Measurements from ENCODE around the gene VPS52. TPM values are rescaled to one million over a fixed set of nuclear protein-coding genes. Genes with fewer than 3 reads are reported as not detected.
"Not testable (repeated sequence)": the region's sequence is repeated elsewhere in the genome, so short reads cannot be mapped to it uniquely, and the experiment has no call there.

VPS52 gene
- polyA plus RNA-seq, 4 donors, result 23.8 to 60.3 (median 48.0) TPM

DNA sequence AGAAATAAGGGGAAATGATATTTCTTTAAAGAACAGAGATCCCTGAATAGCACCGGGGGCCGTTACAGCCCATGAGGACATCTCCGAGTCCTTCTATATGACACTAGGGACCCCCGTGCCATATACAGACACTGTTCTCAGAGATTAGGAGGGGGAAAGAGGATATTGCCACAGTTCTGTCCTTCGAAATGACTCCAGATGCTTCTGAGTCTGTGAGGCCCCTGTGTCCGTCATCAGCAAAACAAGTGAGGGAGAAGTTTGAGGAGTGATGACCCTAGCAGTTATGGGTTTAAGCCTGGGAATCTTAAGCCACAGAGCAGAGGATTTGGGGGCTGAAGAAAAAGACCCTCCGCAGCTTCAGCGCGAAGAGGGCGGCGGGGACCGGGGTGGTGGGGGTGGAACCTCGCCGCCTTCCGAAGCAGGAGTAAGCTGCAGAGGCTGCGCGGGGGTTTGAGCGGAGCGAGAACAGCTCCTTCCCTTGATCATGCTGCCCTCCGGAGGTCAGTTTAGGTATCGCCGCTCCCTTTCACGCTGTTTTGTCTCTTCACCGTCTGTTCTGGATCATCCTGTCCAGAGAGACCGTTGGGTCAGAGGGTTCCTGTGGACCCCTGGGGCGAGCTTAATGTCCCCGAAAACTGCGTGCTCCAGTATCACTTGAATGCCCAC, 23.6 kb downstream of the VPS52 start:
- Histone ChIP-seq H3K27me3 (ENCODE audit: control insufficient read depth in 3 of 3, insufficient read depth in 3 of 3, low read length in 3 of 3) (peaks cover 0 to 15% (median 0%) of the 10 kb centered on the region in 3 donors), H3K4me1 (ENCODE audit: control insufficient read depth in 3 of 3, insufficient read depth in 2 of 3, low read depth in 1 of 3, low read length in 2 of 3) (peaks cover 3 to 20% (median 3%) of the 10 kb centered on the region in 3 donors), H3K9me3 (ENCODE audit: control insufficient read depth in 2 of 2, insufficient read depth in 1 of 2, low read depth in 1 of 2, low read length in 1 of 2) (no peaks in the 10 kb centered on the region), H3K36me3 (ENCODE audit: control insufficient read depth in 3 of 3, insufficient read depth in 2 of 3, low read depth in 1 of 3, low read length in 3 of 3) (peaks cover 0 to 12% (median 0%) of the 10 kb centered on the region in 3 donors), H3K27ac (ENCODE audit: low read depth in 1 of 3, low read length in 2 of 3) (peak overlapping the region in 2 of 3 donors; percentile 7 to 95), H3K4me3 (ENCODE audit: low read depth in 1 of 3, low read length in 3 of 3) (peak overlapping the region in 2 of 3 donors; percentile 37 to 50)
- WGBS, 3 donors, result 3 to 4% (median 4%) methylated on average over 25 to 28 of the region's 28 CpGs
- no peak for FAIRE-seq
- peak; percentile 89 to 91 for DNase-seq

DNA sequence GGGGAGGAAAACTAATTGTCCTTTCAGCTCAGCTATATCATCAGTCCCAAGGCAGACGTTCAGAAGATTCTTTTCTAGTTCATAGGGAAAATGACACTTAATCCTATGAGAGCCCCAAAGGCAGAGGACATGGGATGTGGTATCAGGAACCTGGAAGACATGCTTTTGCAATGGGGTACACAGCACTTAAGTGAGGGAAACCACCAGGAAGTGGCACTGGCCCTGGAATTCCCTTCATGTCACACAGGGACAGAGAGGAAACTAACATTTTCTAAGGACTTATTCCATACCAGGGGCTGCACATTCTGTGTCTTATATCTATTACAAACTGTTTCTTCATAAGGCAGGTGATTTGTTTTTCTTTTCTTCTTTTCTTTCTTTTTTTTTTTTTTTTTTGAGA, 28.2 kb downstream of the VPS52 start:
- no peak for DNase-seq
- 31 to 51% (median 36%) methylated on average over 1 of the region's 1 CpG for WGBS, 3 donors
- Histone ChIP-seq H3K27ac (ENCODE audit: low read depth in 1 of 3, low read length in 2 of 3) (no peak overlapping the region), H3K4me1 (ENCODE audit: control insufficient read depth in 3 of 3, insufficient read depth in 2 of 3, low read depth in 1 of 3, low read length in 2 of 3) (peaks cover 0 to 5% (median 0%) of the 10 kb centered on the region in 3 donors), H3K4me3 (ENCODE audit: low read depth in 1 of 3, low read length in 3 of 3) (no peak overlapping the region), H3K9me3 (ENCODE audit: control insufficient read depth in 2 of 2, insufficient read depth in 1 of 2, low read depth in 1 of 2, low read length in 1 of 2) (no peaks in the 10 kb centered on the region), H3K36me3 (ENCODE audit: control insufficient read depth in 3 of 3, insufficient read depth in 2 of 3, low read depth in 1 of 3, low read length in 3 of 3) (no peaks in the 10 kb centered on the region), H3K27me3 (ENCODE audit: control insufficient read depth in 3 of 3, insufficient read depth in 3 of 3, low read length in 3 of 3) (peaks cover 0 to 32% (median 0%) of the 10 kb centered on the region in 3 donors)
- FAIRE-seq, result no peak

DNA sequence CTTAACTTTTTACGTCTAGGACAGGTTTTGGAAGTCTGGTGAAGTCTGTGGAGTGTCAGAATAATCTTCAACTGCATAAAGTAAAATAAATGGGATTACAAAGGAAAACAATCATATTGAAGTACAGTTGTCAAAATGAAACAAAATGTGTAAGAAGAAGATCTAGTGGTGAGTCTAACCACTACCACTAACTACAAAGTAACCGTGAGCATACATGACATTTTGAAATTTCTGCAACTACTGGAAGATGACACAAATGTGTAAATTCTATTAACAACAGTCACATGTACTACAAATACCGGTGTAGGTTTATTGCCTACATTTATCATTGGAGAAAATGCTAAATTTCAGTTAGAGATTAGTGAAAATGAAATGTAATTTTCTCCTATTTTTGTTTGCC, 29.7 kb downstream of the VPS52 start:
- Histone ChIP-seq H3K27ac (ENCODE audit: low read depth in 1 of 3, low read length in 2 of 3) (no peak overlapping the region), H3K4me3 (ENCODE audit: low read depth in 1 of 3, low read length in 3 of 3) (no peak overlapping the region), H3K36me3 (ENCODE audit: control insufficient read depth in 3 of 3, insufficient read depth in 2 of 3, low read depth in 1 of 3, low read length in 3 of 3) (no peaks in the 10 kb centered on the region), H3K9me3 (ENCODE audit: control insufficient read depth in 2 of 2, insufficient read depth in 1 of 2, low read depth in 1 of 2, low read length in 1 of 2) (no peaks in the 10 kb centered on the region), H3K4me1 (ENCODE audit: control insufficient read depth in 3 of 3, insufficient read depth in 2 of 3, low read depth in 1 of 3, low read length in 2 of 3) (no peaks in the 10 kb centered on the region), H3K27me3 (ENCODE audit: control insufficient read depth in 3 of 3, insufficient read depth in 3 of 3, low read length in 3 of 3) (peaks cover 0 to 23% (median 0%) of the 10 kb centered on the region in 3 donors)
- FAIRE-seq, result no peak
- no peak for DNase-seq
- WGBS, 3 donors, result 46 to 60% (median 48%) methylated on average over 3 of the region's 3 CpGs

DNA sequence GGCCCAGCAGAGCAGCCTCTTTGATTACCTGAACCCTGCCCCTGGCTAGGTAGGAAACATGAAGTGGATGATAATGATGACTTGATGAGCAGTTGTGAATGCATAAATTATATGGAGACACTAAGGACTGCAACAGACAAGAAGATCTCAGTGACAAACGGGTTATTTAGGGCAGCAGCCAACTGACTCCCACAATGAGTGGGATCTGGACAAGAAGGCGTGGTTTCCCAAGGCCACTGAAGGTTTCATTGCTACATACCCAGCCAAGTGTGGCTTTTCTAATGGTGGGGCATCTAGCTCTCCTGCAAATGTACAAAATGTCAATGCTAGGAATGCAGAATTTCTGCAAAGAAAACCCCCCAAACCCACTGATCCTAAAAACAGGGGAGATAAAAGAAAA, 33.9 kb downstream of the VPS52 start:
- no peak for DNase-seq
- H3K27me3 ChIP-seq (ENCODE audit: control insufficient read depth in 3 of 3, insufficient read depth in 3 of 3, low read length in 3 of 3), result peaks cover 0 to 32% (median 0%) of the 10 kb centered on the region in 3 donors
- H3K4me3 ChIP-seq (ENCODE audit: low read depth in 1 of 3, low read length in 3 of 3), result no peak overlapping the region
- WGBS, 3 donors, result 41 to 59% (median 56%) methylated on average over 2 of the region's 2 CpGs
- no peak for FAIRE-seq
- H3K36me3 ChIP-seq (ENCODE audit: control insufficient read depth in 3 of 3, insufficient read depth in 2 of 3, low read depth in 1 of 3, low read length in 3 of 3), result no peaks in the 10 kb centered on the region
- no peaks in the 10 kb centered on the region for H3K4me1 ChIP-seq (ENCODE audit: control insufficient read depth in 3 of 3, insufficient read depth in 2 of 3, low read depth in 1 of 3, low read length in 2 of 3)
- H3K27ac ChIP-seq (ENCODE audit: low read depth in 1 of 3, low read length in 2 of 3), result no peak overlapping the region
- no peaks in the 10 kb centered on the region for H3K9me3 ChIP-seq (ENCODE audit: control insufficient read depth in 2 of 2, insufficient read depth in 1 of 2, low read depth in 1 of 2, low read length in 1 of 2)

DNA sequence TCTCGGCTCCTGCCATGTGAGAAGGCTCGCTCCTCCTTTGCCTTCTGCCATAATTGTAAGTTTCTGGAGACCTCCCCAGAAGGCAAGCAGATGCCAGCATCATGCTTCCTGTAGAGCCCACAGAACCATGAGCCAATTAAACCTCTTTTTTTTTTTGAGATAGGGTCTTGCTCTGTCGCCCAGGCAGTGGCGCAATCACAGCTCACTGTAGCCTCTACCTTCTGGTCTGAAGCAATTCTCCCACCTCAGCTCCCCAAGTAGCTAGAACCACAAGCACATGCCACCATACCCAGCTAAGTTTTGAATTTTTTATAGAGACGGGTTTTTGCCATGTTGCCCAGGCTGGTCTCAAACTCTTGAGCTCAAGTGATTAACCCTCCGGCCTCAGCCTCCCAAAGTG, 34.8 kb downstream of the VPS52 start:
- FAIRE-seq (no peak), DNase-seq (no peak)
- no peak overlapping the region for H3K27ac ChIP-seq (ENCODE audit: low read depth in 1 of 3, low read length in 2 of 3)
- no peaks in the 10 kb centered on the region for H3K4me1 ChIP-seq (ENCODE audit: control insufficient read depth in 3 of 3, insufficient read depth in 2 of 3, low read depth in 1 of 3, low read length in 2 of 3)
- H3K27me3 ChIP-seq (ENCODE audit: control insufficient read depth in 3 of 3, insufficient read depth in 3 of 3, low read length in 3 of 3), result peaks cover 0 to 34% (median 0%) of the 10 kb centered on the region in 3 donors
- no peaks in the 10 kb centered on the region for H3K9me3 ChIP-seq (ENCODE audit: control insufficient read depth in 2 of 2, insufficient read depth in 1 of 2, low read depth in 1 of 2, low read length in 1 of 2)
- H3K4me3 ChIP-seq (ENCODE audit: low read depth in 1 of 3, low read length in 3 of 3), result no peak overlapping the region
- 87 to 91% (median 89%) methylated on average over 6 of the region's 6 CpGs for WGBS, 3 donors
- H3K36me3 ChIP-seq (ENCODE audit: control insufficient read depth in 3 of 3, insufficient read depth in 2 of 3, low read depth in 1 of 3, low read length in 3 of 3), result no peaks in the 10 kb centered on the region

DNA sequence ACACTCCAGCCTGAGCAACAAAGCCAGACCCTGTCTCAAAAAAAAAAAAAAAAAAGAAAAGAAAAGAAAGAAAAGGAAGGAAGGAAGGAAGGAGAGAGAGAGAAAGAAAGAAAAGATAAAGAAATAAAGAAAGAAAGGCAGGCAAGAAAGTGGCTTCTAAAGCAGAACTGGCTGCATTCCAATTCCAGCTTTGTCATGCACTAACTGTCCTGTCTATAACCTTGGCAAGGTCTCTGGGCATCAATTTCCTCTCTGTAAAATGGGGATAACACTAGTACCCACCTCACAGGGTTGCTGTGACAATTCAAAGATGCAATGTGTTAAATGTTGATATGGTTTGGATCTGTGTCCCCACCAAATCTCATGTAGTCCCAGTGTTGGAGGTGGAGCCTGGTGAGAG, 35.3 kb downstream of the VPS52 start:
- FAIRE-seq (no peak), DNase-seq (no peak)
- Histone ChIP-seq H3K27me3 (ENCODE audit: control insufficient read depth in 3 of 3, insufficient read depth in 3 of 3, low read length in 3 of 3) (peaks cover 0 to 34% (median 0%) of the 10 kb centered on the region in 3 donors), H3K36me3 (ENCODE audit: control insufficient read depth in 3 of 3, insufficient read depth in 2 of 3, low read depth in 1 of 3, low read length in 3 of 3) (no peaks in the 10 kb centered on the region), H3K27ac (ENCODE audit: low read depth in 1 of 3, low read length in 2 of 3) (no peak overlapping the region), H3K4me1 (ENCODE audit: control insufficient read depth in 3 of 3, insufficient read depth in 2 of 3, low read depth in 1 of 3, low read length in 2 of 3) (no peaks in the 10 kb centered on the region), H3K4me3 (ENCODE audit: low read depth in 1 of 3, low read length in 3 of 3) (no peak overlapping the region), H3K9me3 (ENCODE audit: control insufficient read depth in 2 of 2, insufficient read depth in 1 of 2, low read depth in 1 of 2, low read length in 1 of 2) (no peaks in the 10 kb centered on the region)

DNA sequence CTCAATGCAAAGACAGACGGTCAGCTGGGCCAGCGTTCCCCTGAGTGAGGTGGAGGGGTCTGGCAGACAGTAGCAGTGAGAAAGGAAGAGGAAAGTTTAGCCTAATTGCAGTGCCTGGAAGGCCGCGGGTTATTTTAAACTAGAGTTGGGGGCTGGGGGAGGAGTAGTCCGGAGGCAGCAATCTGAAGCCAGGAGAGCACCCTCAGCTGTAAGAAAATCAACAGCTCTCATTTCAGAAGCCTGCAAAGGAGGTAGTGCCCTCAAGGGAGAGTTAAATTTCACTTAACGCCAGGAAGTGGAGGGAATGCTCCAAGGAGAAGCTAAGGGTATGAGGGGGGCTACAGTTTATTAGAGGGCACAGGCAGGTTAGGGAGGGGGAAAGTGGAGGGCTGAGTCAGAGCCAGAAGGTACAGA, 36.4 kb downstream of the VPS52 start:
- no peak for FAIRE-seq
- H3K27ac ChIP-seq (ENCODE audit: low read depth in 1 of 3, low read length in 2 of 3), result no peak overlapping the region
- DNase-seq, result no peak
- no peaks in the 10 kb centered on the region for H3K4me1 ChIP-seq (ENCODE audit: control insufficient read depth in 3 of 3, insufficient read depth in 2 of 3, low read depth in 1 of 3, low read length in 2 of 3)
- no peak overlapping the region for H3K4me3 ChIP-seq (ENCODE audit: low read depth in 1 of 3, low read length in 3 of 3)
- H3K9me3 ChIP-seq (ENCODE audit: control insufficient read depth in 2 of 2, insufficient read depth in 1 of 2, low read depth in 1 of 2, low read length in 1 of 2), result no peaks in the 10 kb centered on the region
- 24 to 37% (median 33%) methylated on average over 6 of the region's 6 CpGs for WGBS, 3 donors
- no peaks in the 10 kb centered on the region for H3K36me3 ChIP-seq (ENCODE audit: control insufficient read depth in 3 of 3, insufficient read depth in 2 of 3, low read depth in 1 of 3, low read length in 3 of 3)
- peaks cover 0 to 30% (median 0%) of the 10 kb centered on the region in 3 donors for H3K27me3 ChIP-seq (ENCODE audit: control insufficient read depth in 3 of 3, insufficient read depth in 3 of 3, low read length in 3 of 3)

DNA sequence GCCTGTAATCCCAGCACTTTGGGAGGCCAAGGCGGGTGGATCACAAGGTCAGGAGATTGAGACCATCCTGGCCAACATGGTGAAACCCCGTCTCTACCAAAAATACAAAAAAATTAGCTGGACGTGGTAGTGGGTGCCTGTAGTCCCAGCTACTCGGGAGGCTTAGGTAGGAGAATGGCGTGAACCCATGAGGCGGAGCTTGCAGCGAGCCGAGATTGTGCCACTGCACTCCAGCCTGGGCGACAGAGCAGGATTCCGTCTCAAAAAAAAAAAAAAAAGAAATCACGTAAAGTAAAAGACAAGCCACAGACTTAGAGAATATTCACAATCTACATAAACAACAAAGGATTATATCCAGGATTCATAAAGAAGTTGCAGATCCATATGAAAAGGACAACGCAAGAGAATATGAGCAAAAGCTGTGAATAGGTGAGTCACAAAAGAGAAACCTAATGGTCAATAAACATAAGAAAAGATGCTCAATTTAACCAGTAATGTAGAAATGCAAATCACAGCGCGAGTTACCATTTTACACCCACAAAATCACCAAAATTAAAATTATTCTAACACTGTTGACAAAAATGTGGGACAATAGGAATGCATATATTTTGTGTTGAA, 45.1 kb downstream of the VPS52 start:
- not testable (repeated sequence) for H3K36me3 ChIP-seq (ENCODE audit: control insufficient read depth in 3 of 3, insufficient read depth in 2 of 3, low read depth in 1 of 3, low read length in 3 of 3); H3K4me1 ChIP-seq (ENCODE audit: control insufficient read depth in 3 of 3, insufficient read depth in 2 of 3, low read depth in 1 of 3, low read length in 2 of 3); DNase-seq; H3K9me3 ChIP-seq (ENCODE audit: control insufficient read depth in 2 of 2, insufficient read depth in 1 of 2, low read depth in 1 of 2, low read length in 1 of 2); FAIRE-seq; H3K27ac ChIP-seq (ENCODE audit: low read depth in 1 of 3, low read length in 2 of 3); H3K4me3 ChIP-seq (ENCODE audit: low read depth in 1 of 3, low read length in 3 of 3)
- peaks cover 0 to 11% (median 0%) of the 10 kb centered on the region in 3 donors for H3K27me3 ChIP-seq (ENCODE audit: control insufficient read depth in 3 of 3, insufficient read depth in 3 of 3, low read length in 3 of 3)
- whole genome bisulfite sequencing, 3 donors, result 48 to 60% (median 56%) methylated on average over 14 of the region's 14 CpGs

Measured in small intestine (tissue), 7 donors.